Activated CD8-positive, alpha-beta memory T cell treated with anti-CD3 and anti-CD28 coated beads, Interleukin-2, amount 50 U/mL, for 24 hours (primary cell): ENCODE measurements around the gene GMPPA.

ENCODE experiments used
- DNase-seq: peaks from one replicate; pipeline ENCODE4 v3.0.0-alpha.2; 2020; ENCODE audit errors: extremely low read depth

Gene GMPPA

GRCh38 chr2:219506802-219507526, 8.3 kb downstream of the GMPPA start:
- no peak for DNase-seq

GRCh38 chr2:219507581-219508443, 9.1 kb downstream of the GMPPA start:
- DNase-seq: no peak

GRCh38 chr2:219508444-219508734, 9.7 kb downstream of the GMPPA start:
- DNase-seq: no peak

GRCh38 chr2:219508971-219509779, 10.5 kb downstream of the GMPPA start:
- DNase-seq: no peak

GRCh38 chr2:219509780-219510511, 11.3 kb downstream of the GMPPA start:
- DNase-seq: peak; percentile 8

GRCh38 chr2:219510512-219511135, 11.9 kb downstream of the GMPPA start:
- no peak for DNase-seq

- DNase-seq: no peak
Observed at GRCh38 chr2:219511547-219512325, 13.0 kb downstream of the GMPPA start.

GRCh38 chr2:219512524-219513216, 14.0 kb downstream of the GMPPA start:
- no peak for DNase-seq

- DNase-seq: no peak
Observed at GRCh38 chr2:219513787-219514186, 15.1 kb downstream of the GMPPA start.

GRCh38 chr2:219514196-219514761, 15.6 kb downstream of the GMPPA start, which contains the start of gene ASIC4:
Gene ASIC4 (plus strand): TSS chr2:219514482. CDS start chr2:219514725, 243 bp downstream.
- DNase-seq: no peak

- no peak for DNase-seq
Observed at GRCh38 chr2:219514836-219515235, 16.1 kb downstream of the GMPPA start.

- DNase-seq: no peak
Observed at GRCh38 chr2:219515874-219516629, 17.4 kb downstream of the GMPPA start.

- DNase-seq: no peak
Observed at GRCh38 chr2:219516888-219517287, 18.2 kb downstream of the GMPPA start.

GRCh38 chr2:219517954-219518778, 19.5 kb downstream of the GMPPA start:
- no peak for DNase-seq

- no peak for DNase-seq
Observed at GRCh38 chr2:219519526-219519916, 20.8 kb downstream of the GMPPA start.

- no peak for DNase-seq
Observed at GRCh38 chr2:219520079-219520478, 21.4 kb downstream of the GMPPA start.

GRCh38 chr2:219521066-219521880, 22.6 kb downstream of the GMPPA start:
- DNase-seq: no peak
